HEK293T (cell line): ENCODE results near the gene PAFAH1B2.

ENCODE experiments used
- BHLHE40 ChIP-seq: fragments of 450-650 bp; IDR thresholded peaks from 2 replicates; pipeline ENCODE4 v1.6.1; 2016; ENCODE audit warnings: mild to moderate bottlenecking, moderate library complexity, borderline replicate concordance
- FOXK2 ChIP-seq: fragments of 450-650 bp; IDR thresholded peaks from 2 replicates; pipeline ENCODE4 v1.6.1; 2016; ENCODE audit warnings: mild to moderate bottlenecking
- FOXM1 ChIP-seq: fragments of 450-650 bp; IDR thresholded peaks from 2 replicates; pipeline ENCODE4 v1.6.1; 2017; ENCODE audit warnings: mild to moderate bottlenecking, borderline replicate concordance
- NFRKB ChIP-seq: fragments of 450-650 bp; IDR thresholded peaks from 2 replicates; pipeline ENCODE4 v1.6.1; 2016; ENCODE audit warnings: mild to moderate bottlenecking, moderate library complexity
- SP1 ChIP-seq: fragments of 450-650 bp; IDR thresholded peaks from 2 replicates; pipeline ENCODE4 v1.6.1; 2017
- TARDBP ChIP-seq: fragments of 450-650 bp; IDR thresholded peaks from 2 replicates; pipeline ENCODE4 v1.6.1; 2016

GRCh38 chr11:117179048-117179999 lies 35.2 kb downstream of the PAFAH1B2 start:
- no peak for TF ChIP-seq FOXM1
- no peak for TF ChIP-seq NFRKB
- no peak for TF ChIP-seq FOXK2
- no peak for TF ChIP-seq BHLHE40
- no peak for TF ChIP-seq TARDBP
- no peak for TF ChIP-seq SP1
